Mesendoderm (in vitro differentiated cells): Measurements from ENCODE around the gene RNF38.
"Not testable (repeated sequence)": the region's sequence is repeated elsewhere in the genome, so short reads cannot be mapped to it uniquely, and the experiment has no call there.

ENCODE experiments used
- DNase-seq: peaks from one replicate; pipeline ENCODE4 v3.0.0; 2013
- H2AK5ac ChIP-seq: 2 replicates; pipeline ENCODE4 v1.6.1; 2013; ENCODE audit warnings: low read length, inconsistent platforms
- H2BK120ac ChIP-seq: 2 replicates; pipeline ENCODE4 v1.6.1; 2013; ENCODE audit warnings: low read depth, mild to moderate bottlenecking, low read length, moderate library complexity, mixed read lengths
- H2BK15ac ChIP-seq: replicated peaks from 2 replicates; pipeline ENCODE4 v1.6.1; 2013; ENCODE audit warnings: low read depth, mild to moderate bottlenecking, moderate library complexity
- H2BK5ac ChIP-seq: 2 replicates; pipeline ENCODE4 v1.6.1; 2013; ENCODE audit warnings: low read length, inconsistent platforms
- H3K18ac ChIP-seq: 2 replicates; pipeline ENCODE4 v1.6.1; 2013; ENCODE audit warnings: mild to moderate bottlenecking, low read length, mixed read lengths
- H3K23ac ChIP-seq: one replicate; pipeline ENCODE4 v1.6.1; 2013; ENCODE audit warnings: low read length
- H3K27ac ChIP-seq: 2 replicates; pipeline ENCODE4 v1.5.1; 2013; ENCODE audit warnings: low read depth, mild to moderate bottlenecking, inconsistent platforms, low read length, moderate library complexity
- H3K27me3 ChIP-seq: 2 replicates; pipeline ENCODE4 v1.6.1; 2013; ENCODE audit warnings: low read length, control low read depth, mild to moderate bottlenecking, inconsistent platforms; ENCODE audit not compliant: insufficient read depth, poor library complexity
- H3K36me3 ChIP-seq: 2 replicates; pipeline ENCODE4 v1.6.1; 2013; ENCODE audit warnings: low read length, inconsistent platforms; ENCODE audit not compliant: control insufficient read depth, insufficient read depth
- H3K4ac ChIP-seq: one replicate; pipeline ENCODE4 v1.6.1; 2013; ENCODE audit warnings: low read depth, mild to moderate bottlenecking, low read length, moderate library complexity
- H3K4me1 ChIP-seq: 2 replicates; pipeline ENCODE4 v1.6.1; 2013; ENCODE audit warnings: low read depth, low read length, inconsistent platforms; ENCODE audit not compliant: control insufficient read depth
- H3K4me2 ChIP-seq: 2 replicates; pipeline ENCODE4 v1.6.1; 2013; ENCODE audit warnings: low read length
- H3K4me3 ChIP-seq: 2 replicates; pipeline ENCODE4 v1.5.1; 2013; ENCODE audit warnings: mild to moderate bottlenecking, low read length
- H3K56ac ChIP-seq: one replicate; pipeline ENCODE4 v1.6.1; 2013; ENCODE audit warnings: low read length
- H3K79me1 ChIP-seq: 2 replicates; pipeline ENCODE4 v1.6.1; 2013; ENCODE audit warnings: low read length, inconsistent platforms
- H3K79me2 ChIP-seq: 2 replicates; pipeline ENCODE4 v1.6.1; 2013; ENCODE audit warnings: mild to moderate bottlenecking, low read length; ENCODE audit not compliant: control insufficient read depth, insufficient read depth
- H3K9ac ChIP-seq: 2 replicates; pipeline ENCODE4 v1.6.1; 2013; ENCODE audit warnings: low read length, inconsistent platforms
- H4K5ac ChIP-seq: one replicate; pipeline ENCODE4 v1.6.1; 2013; ENCODE audit warnings: low read length
- H4K8ac ChIP-seq: one replicate; pipeline ENCODE4 v1.6.1; 2013; ENCODE audit warnings: low read depth, mild to moderate bottlenecking, control low read depth, low read length, moderate library complexity
- WGBS: extraction: QIAGEN DNeasy Blood & Tissue Kit; methylation state at CpG from one replicate; pipeline ENCODE4 v1.1.7; 2013; ENCODE audit warnings: low lambda C conversion rate, missing lambda C conversion rate; ENCODE audit not compliant: insufficient coverage; ENCODE audit errors: extremely low coverage; 5-methylcytosine and 5-hydroxymethylcytosine counted together

Gene RNF38

DNA sequence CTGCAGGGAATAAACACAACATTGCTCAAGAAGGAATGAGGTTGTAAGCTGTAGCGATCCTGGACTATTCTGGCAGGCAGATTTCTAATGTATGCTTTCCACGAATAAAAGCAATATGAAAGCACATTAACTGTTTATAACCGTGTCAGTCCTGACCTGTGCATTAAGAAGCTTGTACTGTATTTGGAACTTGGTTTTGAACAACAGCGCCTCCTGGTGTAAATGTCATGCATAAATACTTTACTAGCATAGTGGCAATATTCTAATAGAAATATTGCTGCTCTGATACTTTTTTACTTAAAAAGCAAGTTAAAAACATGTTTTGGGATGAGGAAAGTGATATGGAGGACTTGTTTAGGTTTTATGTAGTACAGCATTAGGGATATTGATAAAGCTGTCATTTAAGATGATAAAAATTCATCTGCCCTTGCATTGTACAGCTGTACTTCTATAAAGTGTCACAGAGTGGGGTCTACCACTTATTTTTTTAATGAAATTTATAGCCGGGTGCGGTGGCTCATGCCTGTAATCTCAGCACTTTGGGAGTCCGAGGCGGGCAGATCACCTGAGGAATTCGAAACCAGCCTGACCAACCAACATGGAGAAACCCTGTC is 71.2 kb downstream of the RNF38 start:
- WGBS, result no CpG with 5 or more reads among the region's 9 CpGs
- Histone ChIP-seq H2BK120ac (no peak overlapping the region), H3K79me1 (no peaks in the 10 kb centered on the region), H3K27ac (no peak overlapping the region), H3K79me2 (no peaks in the 10 kb centered on the region), H3K18ac (no peak overlapping the region), H3K23ac (no peak overlapping the region), H2AK5ac (no peak overlapping the region), H3K56ac (no peak overlapping the region), H3K4me3 (no peak overlapping the region), H4K5ac (no peak overlapping the region), H3K4me2 (no peak overlapping the region), H3K27me3 (no peaks in the 10 kb centered on the region), H2BK15ac (no peak overlapping the region), H3K4me1 (no peaks in the 10 kb centered on the region), H4K8ac (no peak overlapping the region), H3K36me3 (no peaks in the 10 kb centered on the region), H3K9ac (no peak overlapping the region), H3K4ac (no peak overlapping the region), H2BK5ac (no peak overlapping the region)
- peak; percentile 61 for DNase-seq

DNA sequence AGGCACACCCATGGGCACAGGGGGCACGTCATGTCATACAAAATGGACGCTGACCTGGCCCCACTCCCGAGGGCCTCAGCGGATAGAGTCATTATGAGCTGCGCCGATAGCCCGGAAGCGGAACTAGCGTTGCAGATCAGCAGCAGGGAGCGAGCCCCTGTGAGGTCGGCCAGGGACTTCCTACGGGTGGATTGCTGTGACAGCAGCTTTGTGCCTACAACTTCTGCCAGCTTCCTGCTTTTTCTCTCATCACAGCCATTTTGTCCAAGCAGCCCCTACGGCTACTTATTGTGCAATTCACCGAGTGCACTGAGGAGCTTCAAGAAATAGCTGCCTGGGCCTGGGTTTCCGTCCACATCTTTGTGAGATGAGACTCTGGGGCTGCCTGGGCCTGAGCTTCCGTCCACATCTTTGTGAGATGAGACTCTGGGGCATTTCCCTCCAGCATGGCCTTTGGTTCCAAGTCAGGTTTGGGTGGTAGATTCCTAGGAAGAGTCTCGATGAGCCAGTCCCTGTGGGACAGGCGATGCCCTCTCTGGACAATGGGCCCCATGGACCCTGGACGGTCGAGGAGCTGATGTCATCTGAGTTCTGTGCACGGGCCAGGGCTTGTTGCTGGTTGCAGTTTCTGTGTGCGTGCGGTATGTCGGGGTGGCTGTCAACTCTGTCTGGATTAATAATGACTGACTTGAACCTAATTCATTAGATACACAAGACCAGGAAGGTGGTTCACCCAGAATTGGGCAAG is 74.8 kb downstream of the RNF38 start:
- H2BK5ac ChIP-seq, result no peak overlapping the region
- no CpG with 5 or more reads among the region's 24 CpGs for WGBS
- no peak overlapping the region for H3K18ac ChIP-seq
- no peak overlapping the region for H4K5ac ChIP-seq
- no peak overlapping the region for H3K27ac ChIP-seq
- no peak overlapping the region for H4K8ac ChIP-seq
- DNase-seq, result no peak
- H3K4me2 ChIP-seq, result no peak overlapping the region
- H3K9ac ChIP-seq, result no peak overlapping the region
- H3K4me3 ChIP-seq, result no peak overlapping the region
- no peaks in the 10 kb centered on the region for H3K27me3 ChIP-seq
- no peaks in the 10 kb centered on the region for H3K4me1 ChIP-seq
- H3K79me2 ChIP-seq, result no peaks in the 10 kb centered on the region
- H3K79me1 ChIP-seq, result no peaks in the 10 kb centered on the region
- no peak overlapping the region for H3K56ac ChIP-seq
- no peak overlapping the region for H2AK5ac ChIP-seq
- no peak overlapping the region for H3K4ac ChIP-seq
- H3K36me3 ChIP-seq, result no peaks in the 10 kb centered on the region
- H2BK120ac ChIP-seq, result no peak overlapping the region
- no peak overlapping the region for H3K23ac ChIP-seq
- H2BK15ac ChIP-seq, result no peak overlapping the region

DNA sequence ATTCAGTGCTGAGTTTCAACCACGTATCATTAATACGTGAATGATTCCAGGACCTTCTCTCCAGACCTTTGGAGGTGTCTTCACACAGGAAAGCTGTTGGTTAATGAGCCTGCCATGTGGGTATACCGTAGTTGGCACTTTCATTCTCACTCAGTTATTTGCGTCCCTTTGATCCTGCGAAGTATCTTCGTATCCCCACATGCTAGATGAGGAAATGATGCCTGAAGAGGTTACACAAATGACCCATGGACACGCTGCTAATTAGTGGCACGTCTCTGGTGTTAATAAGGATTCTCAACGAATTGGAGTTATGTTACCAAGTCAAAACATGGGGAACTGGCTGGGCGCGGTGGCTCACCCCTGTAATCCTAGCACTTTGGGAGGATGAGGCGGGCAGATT is 76.1 kb downstream of the RNF38 start:
- no CpG with 5 or more reads among the region's 12 CpGs for WGBS
- no peak overlapping the region for H3K9ac ChIP-seq

DNA sequence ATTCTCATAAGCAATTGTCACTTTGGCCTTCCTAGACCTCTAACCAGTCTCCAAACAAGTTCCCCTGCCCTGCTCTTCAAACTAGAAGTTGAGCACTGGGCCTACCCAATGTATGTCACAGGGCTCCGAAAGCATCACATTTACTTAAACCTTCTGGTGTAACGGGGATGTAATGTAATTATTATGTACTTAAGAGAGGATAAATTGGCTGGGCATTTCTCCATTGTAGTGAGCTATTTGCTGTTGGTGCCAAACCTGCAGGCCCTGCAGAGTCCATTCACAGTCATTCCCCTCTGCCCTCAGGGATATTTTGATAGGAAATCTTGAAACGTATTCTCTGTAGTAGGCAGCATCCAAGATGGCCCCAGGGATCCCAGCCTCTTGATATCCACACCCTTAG is 77.6 kb downstream of the RNF38 start:
- Histone ChIP-seq H3K9ac (no peak overlapping the region), H2BK15ac (no peak overlapping the region), H3K79me1 (no peaks in the 10 kb centered on the region), H2BK5ac (no peak overlapping the region), H3K56ac (no peak overlapping the region), H4K5ac (no peak overlapping the region), H3K4me2 (no peak overlapping the region), H3K36me3 (no peaks in the 10 kb centered on the region), H3K27me3 (no peaks in the 10 kb centered on the region), H3K4me3 (no peak overlapping the region), H3K23ac (no peak overlapping the region), H2BK120ac (no peak overlapping the region), H3K27ac (no peak overlapping the region), H3K4me1 (peaks cover 4% of the 10 kb centered on the region), H3K4ac (no peak overlapping the region), H3K18ac (no peak overlapping the region), H4K8ac (no peak overlapping the region), H3K79me2 (no peaks in the 10 kb centered on the region), H2AK5ac (no peak overlapping the region)
- WGBS, result no CpG with 5 or more reads among the region's 3 CpGs
- no peak for DNase-seq

More for the DNA sequence above, 76.1 kb downstream of the RNF38 start:
- H3K27me3 ChIP-seq, result no peaks in the 10 kb centered on the region
- H3K79me1 ChIP-seq, result no peaks in the 10 kb centered on the region
- no peak overlapping the region for H3K4me2 ChIP-seq
- no peak overlapping the region for H3K23ac ChIP-seq
- no peaks in the 10 kb centered on the region for H3K36me3 ChIP-seq
- H3K18ac ChIP-seq, result no peak overlapping the region
- no peak overlapping the region for H2AK5ac ChIP-seq
- H3K79me2 ChIP-seq, result no peaks in the 10 kb centered on the region
- no peak overlapping the region for H2BK120ac ChIP-seq
- no peaks in the 10 kb centered on the region for H3K4me1 ChIP-seq
- no peak overlapping the region for H3K27ac ChIP-seq
- H3K4me3 ChIP-seq, result no peak overlapping the region
- H4K5ac ChIP-seq, result no peak overlapping the region
- H3K56ac ChIP-seq, result no peak overlapping the region
- H2BK15ac ChIP-seq, result no peak overlapping the region
- no peak overlapping the region for H4K8ac ChIP-seq
- H2BK5ac ChIP-seq, result no peak overlapping the region
- no peak for DNase-seq
- no peak overlapping the region for H3K4ac ChIP-seq

DNA sequence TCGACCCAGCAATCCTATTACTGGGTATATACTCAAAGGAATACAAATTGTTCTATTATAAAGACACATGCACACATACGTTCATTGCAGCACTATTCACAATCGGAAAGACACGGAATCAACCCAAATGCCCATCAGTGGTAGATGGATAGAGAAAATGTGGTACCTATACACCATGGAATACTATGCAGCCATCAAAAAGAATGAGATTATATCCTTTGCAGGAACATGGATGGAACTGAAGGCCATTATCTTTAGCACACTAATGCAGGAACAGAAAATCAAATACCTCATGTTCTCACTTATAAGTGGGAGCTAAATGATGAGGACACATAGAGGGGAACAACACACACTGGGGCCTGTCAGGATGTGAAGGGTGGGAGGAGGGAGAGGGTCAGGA is 78.2 kb downstream of the RNF38 start:
- not testable (repeated sequence) for H3K18ac ChIP-seq, H2BK15ac ChIP-seq, H3K27me3 ChIP-seq, H4K8ac ChIP-seq, H3K36me3 ChIP-seq, DNase-seq, H3K23ac ChIP-seq, H4K5ac ChIP-seq, H3K4ac ChIP-seq, H3K9ac ChIP-seq, H3K79me1 ChIP-seq, H2AK5ac ChIP-seq, H2BK120ac ChIP-seq, H3K79me2 ChIP-seq, H3K4me3 ChIP-seq, H3K27ac ChIP-seq, H3K4me2 ChIP-seq, H2BK5ac ChIP-seq, H3K4me1 ChIP-seq, H3K56ac ChIP-seq
- no CpG with 5 or more reads among the region's 4 CpGs for WGBS
